PC-9 (cell line): ENCODE measurements around the gene HADH.

Experiments used
- EZH2 ChIP-seq: fragments of 200-600 bp; sonication (generic); IDR thresholded peaks from 2 replicates; pipeline ENCODE4 v1.8.0; 2017; ENCODE audit warnings: antibody characterized with exemption, low read depth
- TF ChIP-seq, protein P1 (sequence below): fragments of 200-600 bp; sonication (generic); conservative IDR thresholded peaks from 2 replicates; pipeline ENCODE4 v1.6.1; 2017; ENCODE audit warnings: mixed run types, antibody characterized with exemption, mild to moderate bottlenecking, moderate library complexity

DNA sequence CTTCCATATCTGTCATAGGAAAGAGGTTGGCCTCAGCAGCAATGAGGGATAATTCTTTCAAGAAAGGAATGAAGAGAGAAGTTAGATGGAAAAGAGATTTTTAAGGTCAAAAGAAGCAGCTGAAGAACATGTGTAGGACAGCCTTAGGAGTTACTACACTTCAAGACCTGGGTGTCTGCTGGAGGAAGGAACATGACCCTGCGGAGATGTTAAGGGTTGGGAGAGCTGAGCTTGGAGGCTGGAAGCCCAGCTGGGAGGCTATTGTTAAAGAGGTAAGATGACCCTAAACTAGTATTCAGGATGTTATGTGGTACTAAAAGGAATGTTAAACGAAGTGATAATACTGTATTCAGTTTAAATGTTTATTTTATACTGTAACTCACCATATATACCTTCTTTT is 15.0 kb downstream of the HADH start:
- TF ChIP-seq, protein P1, sequence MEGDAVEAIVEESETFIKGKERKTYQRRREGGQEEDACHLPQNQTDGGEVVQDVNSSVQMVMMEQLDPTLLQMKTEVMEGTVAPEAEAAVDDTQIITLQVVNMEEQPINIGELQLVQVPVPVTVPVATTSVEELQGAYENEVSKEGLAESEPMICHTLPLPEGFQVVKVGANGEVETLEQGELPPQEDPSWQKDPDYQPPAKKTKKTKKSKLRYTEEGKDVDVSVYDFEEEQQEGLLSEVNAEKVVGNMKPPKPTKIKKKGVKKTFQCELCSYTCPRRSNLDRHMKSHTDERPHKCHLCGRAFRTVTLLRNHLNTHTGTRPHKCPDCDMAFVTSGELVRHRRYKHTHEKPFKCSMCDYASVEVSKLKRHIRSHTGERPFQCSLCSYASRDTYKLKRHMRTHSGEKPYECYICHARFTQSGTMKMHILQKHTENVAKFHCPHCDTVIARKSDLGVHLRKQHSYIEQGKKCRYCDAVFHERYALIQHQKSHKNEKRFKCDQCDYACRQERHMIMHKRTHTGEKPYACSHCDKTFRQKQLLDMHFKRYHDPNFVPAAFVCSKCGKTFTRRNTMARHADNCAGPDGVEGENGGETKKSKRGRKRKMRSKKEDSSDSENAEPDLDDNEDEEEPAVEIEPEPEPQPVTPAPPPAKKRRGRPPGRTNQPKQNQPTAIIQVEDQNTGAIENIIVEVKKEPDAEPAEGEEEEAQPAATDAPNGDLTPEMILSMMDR = no peak
- TF ChIP-seq EZH2 = no peak
